ENCODE data around the gene ROGDI. TPM values are rescaled to one million over a fixed set of nuclear protein-coding genes. Genes with fewer than 3 reads are reported as not detected.
"Not testable (repeated sequence)": the region's sequence is repeated elsewhere in the genome, so short reads cannot be mapped to it uniquely, and the experiment has no call there.

Gene ROGDI
- total RNA-seq, 1 donor from 2014 or later, result 113 TPM

GRCh38 chr16:4787627-4788482, 14.6 kb downstream of the ROGDI start, which contains the start of gene SEPTIN12:
Gene SEPTIN12, minus strand, starts transcription at chr16:4788345. Its CDS starts 700 bp downstream, at chr16:4787645.
- H3K27me3 Mint-ChIP-seq (ENCODE audit: unreplicated experiment), result peaks cover 3% of the 10 kb centered on the region
- peaks cover 9% of the 10 kb centered on the region for H3K4me1 Mint-ChIP-seq (ENCODE audit: low read depth, unreplicated experiment)
- H3K9me3 Mint-ChIP-seq (ENCODE audit: unreplicated experiment), result no peaks in the 10 kb centered on the region
- no peaks in the 10 kb centered on the region for H3K36me3 Mint-ChIP-seq (ENCODE audit: unreplicated experiment)
- DNase-seq, result no peak
- no peak within 1 kb of the TSS for H3K27ac Mint-ChIP-seq (ENCODE audit: unreplicated experiment)
- peak within 1 kb of the TSS; percentile 25 for H3K4me3 Mint-ChIP-seq (ENCODE audit: unreplicated experiment)
- TF ChIP-seq, protein P1, sequence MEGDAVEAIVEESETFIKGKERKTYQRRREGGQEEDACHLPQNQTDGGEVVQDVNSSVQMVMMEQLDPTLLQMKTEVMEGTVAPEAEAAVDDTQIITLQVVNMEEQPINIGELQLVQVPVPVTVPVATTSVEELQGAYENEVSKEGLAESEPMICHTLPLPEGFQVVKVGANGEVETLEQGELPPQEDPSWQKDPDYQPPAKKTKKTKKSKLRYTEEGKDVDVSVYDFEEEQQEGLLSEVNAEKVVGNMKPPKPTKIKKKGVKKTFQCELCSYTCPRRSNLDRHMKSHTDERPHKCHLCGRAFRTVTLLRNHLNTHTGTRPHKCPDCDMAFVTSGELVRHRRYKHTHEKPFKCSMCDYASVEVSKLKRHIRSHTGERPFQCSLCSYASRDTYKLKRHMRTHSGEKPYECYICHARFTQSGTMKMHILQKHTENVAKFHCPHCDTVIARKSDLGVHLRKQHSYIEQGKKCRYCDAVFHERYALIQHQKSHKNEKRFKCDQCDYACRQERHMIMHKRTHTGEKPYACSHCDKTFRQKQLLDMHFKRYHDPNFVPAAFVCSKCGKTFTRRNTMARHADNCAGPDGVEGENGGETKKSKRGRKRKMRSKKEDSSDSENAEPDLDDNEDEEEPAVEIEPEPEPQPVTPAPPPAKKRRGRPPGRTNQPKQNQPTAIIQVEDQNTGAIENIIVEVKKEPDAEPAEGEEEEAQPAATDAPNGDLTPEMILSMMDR (IDR thresholded peaks at IDR 0.05; ENCODE audit: partially characterized antibody, unreplicated experiment), result no peak

- DNase-seq, result no peak
- Mint-ChIP-seq H3K27me3 (ENCODE audit: unreplicated experiment) (peaks cover 5% of the 10 kb centered on the region), H3K4me3 (ENCODE audit: unreplicated experiment) (no peak overlapping the region), H3K9me3 (ENCODE audit: unreplicated experiment) (no peaks in the 10 kb centered on the region), H3K4me1 (ENCODE audit: low read depth, unreplicated experiment) (peaks cover 9% of the 10 kb centered on the region), H3K27ac (ENCODE audit: unreplicated experiment) (no peak overlapping the region), H3K36me3 (ENCODE audit: unreplicated experiment) (no peaks in the 10 kb centered on the region)
- TF ChIP-seq, protein P1 (IDR thresholded peaks at IDR 0.05; ENCODE audit: partially characterized antibody, unreplicated experiment), result no peak
Observed at GRCh38 chr16:4787068-4787467, 15.4 kb downstream of the ROGDI start.

DNA sequence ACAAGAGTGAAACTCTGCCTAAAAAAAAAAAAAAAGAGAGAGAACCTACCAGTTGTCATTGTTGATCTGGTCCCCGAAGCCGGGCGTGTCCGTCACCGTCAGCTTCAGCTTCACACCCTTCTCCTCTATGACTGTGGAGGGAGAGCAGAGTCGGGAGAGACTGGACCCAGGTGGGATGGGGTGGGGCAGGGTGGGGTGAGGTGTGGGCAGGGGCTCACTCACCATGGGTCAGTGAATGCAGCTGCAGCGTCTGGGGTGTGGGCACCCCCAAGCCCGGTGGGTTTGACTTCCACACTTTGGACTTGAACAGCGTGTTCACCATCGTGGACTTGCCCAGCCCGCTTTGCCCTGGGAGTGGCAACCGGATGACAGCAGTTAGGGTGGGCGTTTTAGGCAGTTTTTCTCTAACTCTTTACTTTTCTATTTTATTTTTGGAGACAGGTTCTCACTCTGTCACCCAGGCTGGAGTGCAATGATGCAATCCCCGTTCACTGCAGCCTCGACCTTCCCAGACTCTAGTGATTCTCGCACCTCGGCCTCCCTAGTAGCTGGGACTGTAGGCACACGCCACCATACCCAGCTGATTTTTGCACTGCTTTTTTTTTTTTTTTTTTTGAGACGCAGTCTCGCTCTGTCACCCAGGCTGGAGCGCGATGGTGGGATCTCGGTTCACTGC, 16.5 kb downstream of the ROGDI start:
- peaks cover 5% of the 10 kb centered on the region for H3K27me3 Mint-ChIP-seq (ENCODE audit: unreplicated experiment)

GRCh38 chr16:4784444-4784987, 17.9 kb downstream of the ROGDI start:
- H3K4me3 Mint-ChIP-seq (ENCODE audit: unreplicated experiment); H3K27me3 Mint-ChIP-seq (ENCODE audit: unreplicated experiment); H3K9me3 Mint-ChIP-seq (ENCODE audit: unreplicated experiment); H3K36me3 Mint-ChIP-seq (ENCODE audit: unreplicated experiment); H3K27ac Mint-ChIP-seq (ENCODE audit: unreplicated experiment); DNase-seq; H3K4me1 Mint-ChIP-seq (ENCODE audit: low read depth, unreplicated experiment): not testable (repeated sequence)

More for the DNA sequence above, 16.5 kb downstream of the ROGDI start:
- no peak for DNase-seq
- Mint-ChIP-seq H3K4me3 (ENCODE audit: unreplicated experiment) (no peak overlapping the region), H3K36me3 (ENCODE audit: unreplicated experiment) (no peaks in the 10 kb centered on the region), H3K9me3 (ENCODE audit: unreplicated experiment) (no peaks in the 10 kb centered on the region), H3K27ac (ENCODE audit: unreplicated experiment) (no peak overlapping the region), H3K4me1 (ENCODE audit: low read depth, unreplicated experiment) (peaks cover 6% of the 10 kb centered on the region)
- TF ChIP-seq, protein P1 (IDR thresholded peaks at IDR 0.05; ENCODE audit: partially characterized antibody, unreplicated experiment), result no peak

GRCh38 chr16:4783951-4784336, 18.5 kb downstream of the ROGDI start:
- TF ChIP-seq, protein P1 (IDR thresholded peaks at IDR 0.05; ENCODE audit: partially characterized antibody, unreplicated experiment), result no peak
- peaks cover 5% of the 10 kb centered on the region for H3K4me1 Mint-ChIP-seq (ENCODE audit: low read depth, unreplicated experiment)
- H3K27me3 Mint-ChIP-seq (ENCODE audit: unreplicated experiment), result peaks cover 4% of the 10 kb centered on the region
- DNase-seq, result no peak
- H3K27ac Mint-ChIP-seq (ENCODE audit: unreplicated experiment), result no peak overlapping the region
- no peaks in the 10 kb centered on the region for H3K36me3 Mint-ChIP-seq (ENCODE audit: unreplicated experiment)
- no peak overlapping the region for H3K4me3 Mint-ChIP-seq (ENCODE audit: unreplicated experiment)
- no peaks in the 10 kb centered on the region for H3K9me3 Mint-ChIP-seq (ENCODE audit: unreplicated experiment)
